ENCODE results near the gene SH3PXD2A.

- no peak for TF ChIP-seq POLR2A (IDR thresholded peaks at IDR 0.05; ENCODE audit: low read depth, low read length)
- no peak for TF ChIP-seq POLR2AphosphoS5 (IDR thresholded peaks at IDR 0.05; ENCODE audit: low read depth, low read length)
Observed at GRCh38 chr10:103703941-103704919, 151.1 kb downstream of the SH3PXD2A start.
